Small intestine (tissue), 7 donors: Measurements from ENCODE around the gene TMEM63B. TPM values are rescaled to one million over a fixed set of nuclear protein-coding genes. Genes with fewer than 3 reads are reported as not detected.
"Not testable (repeated sequence)": the region's sequence is repeated elsewhere in the genome, so short reads cannot be mapped to it uniquely, and the experiment has no call there.

ENCODE experiments used
- DNase-seq, 2 donors: peaks; one replicate each; pipeline versions ENCODE4 v3.0.0 to v3.0.0-alpha.2; 2013
- FAIRE-seq: peaks from 2 replicates; lab custom pipeline; 2012; peaks lifted over from hg19 to GRCh38; lab: Jason Lieb, UNC
- H3K27ac ChIP-seq, 3 donors: one replicate each; pipeline ENCODE4 v1.5.1; 2013; ENCODE audit warnings: low read length in 2 of 3, mild to moderate bottlenecking in 2 of 3, control low read depth in 1 of 3, inconsistent platforms in 1 of 3, low read depth in 1 of 3, moderate library complexity in 1 of 3
- H3K27me3 ChIP-seq, 3 donors: one replicate each; pipeline ENCODE4 v1.6.1; 2013; ENCODE audit warnings: low read length in 3 of 3, inconsistent platforms in 1 of 3; ENCODE audit not compliant: control insufficient read depth in 3 of 3, insufficient read depth in 3 of 3
- H3K36me3 ChIP-seq, 3 donors: one replicate each; pipeline ENCODE4 v1.6.1; 2013; ENCODE audit warnings: low read length in 3 of 3, inconsistent platforms in 1 of 3, low read depth in 1 of 3, mild to moderate bottlenecking in 1 of 3, moderate library complexity in 1 of 3; ENCODE audit not compliant: control insufficient read depth in 3 of 3, insufficient read depth in 2 of 3
- H3K4me1 ChIP-seq, 3 donors: one replicate each; pipeline ENCODE4 v1.6.1; 2013; ENCODE audit warnings: low read length in 2 of 3, inconsistent platforms in 1 of 3, low read depth in 1 of 3, mild to moderate bottlenecking in 1 of 3, moderate library complexity in 1 of 3; ENCODE audit not compliant: control insufficient read depth in 3 of 3, insufficient read depth in 2 of 3
- H3K4me3 ChIP-seq, 3 donors: one replicate each; pipeline ENCODE4 v1.5.1; 2013; ENCODE audit warnings: low read length in 3 of 3, control low read depth in 1 of 3, inconsistent platforms in 1 of 3, low read depth in 1 of 3, mild to moderate bottlenecking in 1 of 3, moderate library complexity in 1 of 3
- H3K9me3 ChIP-seq, 2 donors: one replicate each; pipeline ENCODE4 v1.6.1; 2013; ENCODE audit warnings: low read depth in 1 of 2, low read length in 1 of 2; ENCODE audit not compliant: control insufficient read depth in 2 of 2, insufficient read depth in 1 of 2
- WGBS, 3 donors: extraction: QIAGEN DNeasy Blood & Tissue Kit; methylation state at CpG; one replicate each; pipeline ENCODE4 v1.1.7; 2013; 5-methylcytosine and 5-hydroxymethylcytosine counted together
- polyA plus RNA-seq, 4 donors: library from polyadenylated mRNA; stranded (reverse) in 3 of 4; unstranded in 1 of 4; fragments of 200-250 nt in 3 of 4; fragments of 120-200 nt in 1 of 4; gene quantifications; one replicate each; pipeline versions ENCODE4 v1.2.1 to v1.2.3, GENCODE V29; 2013
- donor health status: healthy with polysubstance abuse.
- donor health status: control.
- donor health status: control.
- donor health status: Bipolar disorder and iron deficiency.
- donor health status: healthy.

The TMEM63B gene
- polyA plus RNA-seq, 4 donors, result 13.2 to 33.9 (median 25.6) TPM

- H3K4me3 ChIP-seq, result no peak overlapping the region
- no peak overlapping the region for H3K27ac ChIP-seq
- DNase-seq, result no peak
- H3K9me3 ChIP-seq, result no peaks in the 10 kb centered on the region
- H3K36me3 ChIP-seq, result peaks cover 2 to 65% (median 24%) of the 10 kb centered on the region in 3 donors
- peaks cover 0 to 26% (median 6%) of the 10 kb centered on the region in 3 donors for H3K4me1 ChIP-seq
- no peak for FAIRE-seq
- 92 to 98% (median 97%) methylated on average over 7 of the region's 7 CpGs for WGBS, 3 donors
- no peaks in the 10 kb centered on the region for H3K27me3 ChIP-seq
Measured at GRCh38 chr6:44135875-44136274, 8.5 kb downstream of the TMEM63B start.

GRCh38 chr6:44138717-44139350 is 11.5 kb downstream of the TMEM63B start:
- Histone ChIP-seq H3K9me3 (no peaks in the 10 kb centered on the region), H3K4me3 (no peak overlapping the region), H3K27ac (no peak overlapping the region), H3K4me1 (peaks cover 0 to 5% (median 0%) of the 10 kb centered on the region in 3 donors), H3K36me3 (peaks cover 7 to 83% (median 28%) of the 10 kb centered on the region in 3 donors), H3K27me3 (no peaks in the 10 kb centered on the region)
- 56 to 68% (median 62%) methylated on average over 6 of the region's 6 CpGs for WGBS, 3 donors
- DNase-seq (no peak), FAIRE-seq (no peak)

- no peaks in the 10 kb centered on the region for H3K4me1 ChIP-seq
- WGBS, 3 donors, result 89 to 91% (median 90%) methylated on average over 10 of the region's 10 CpGs
- no peaks in the 10 kb centered on the region for H3K9me3 ChIP-seq
- H3K36me3 ChIP-seq, result peaks cover 8 to 80% (median 28%) of the 10 kb centered on the region in 3 donors
- FAIRE-seq, result no peak
- H3K27me3 ChIP-seq, result no peaks in the 10 kb centered on the region
- no peak overlapping the region for H3K27ac ChIP-seq
- no peak for DNase-seq
- no peak overlapping the region for H3K4me3 ChIP-seq
Measured at GRCh38 chr6:44139351-44139743, 12.0 kb downstream of the TMEM63B start.

GRCh38 chr6:44142835-44143234 is 15.5 kb downstream of the TMEM63B start:
- Histone ChIP-seq H3K4me3 (no peak overlapping the region), H3K27me3 (no peaks in the 10 kb centered on the region), H3K27ac (no peak overlapping the region), H3K4me1 (no peaks in the 10 kb centered on the region), H3K36me3 (peaks cover 6 to 75% (median 26%) of the 10 kb centered on the region in 3 donors), H3K9me3 (no peaks in the 10 kb centered on the region)
- DNase-seq (no peak), FAIRE-seq (no peak)
- WGBS, 3 donors, result 97 to 100% (median 100%) methylated on average over 1 of the region's 1 CpG

GRCh38 chr6:44143731-44144130 is 16.4 kb downstream of the TMEM63B start:
- FAIRE-seq (no peak), DNase-seq (no peak)
- WGBS, 3 donors, result 88 to 95% (median 89%) methylated on average over 1 of the region's 1 CpG
- Histone ChIP-seq H3K27ac (no peak overlapping the region), H3K9me3 (no peaks in the 10 kb centered on the region), H3K27me3 (no peaks in the 10 kb centered on the region), H3K36me3 (peaks cover 6 to 77% (median 22%) of the 10 kb centered on the region in 3 donors), H3K4me1 (no peaks in the 10 kb centered on the region), H3K4me3 (no peak overlapping the region)

- not testable (repeated sequence) for H3K9me3 ChIP-seq, FAIRE-seq, H3K4me1 ChIP-seq, DNase-seq, H3K4me3 ChIP-seq, H3K27me3 ChIP-seq, H3K27ac ChIP-seq
- 58 to 83% (median 62%) methylated on average over 3 of the region's 3 CpGs for WGBS, 3 donors
- H3K36me3 ChIP-seq, result peaks cover 6 to 77% (median 24%) of the 10 kb centered on the region in 3 donors
Measured at GRCh38 chr6:44144536-44144935, 17.2 kb downstream of the TMEM63B start.

- FAIRE-seq, result no peak
- no peak overlapping the region for H3K4me3 ChIP-seq
Measured at GRCh38 chr6:44145839-44146238, 18.5 kb downstream of the TMEM63B start.

GRCh38 chr6:44146685-44147084 is 19.3 kb downstream of the TMEM63B start:
- 92 to 95% (median 92%) methylated on average over 10 of the region's 10 CpGs for WGBS, 3 donors
- no peak for FAIRE-seq
- H3K36me3 ChIP-seq, result peaks cover 6 to 68% (median 14%) of the 10 kb centered on the region in 3 donors
- no peaks in the 10 kb centered on the region for H3K4me1 ChIP-seq
- no peak for DNase-seq
- H3K27ac ChIP-seq, result no peak overlapping the region
- no peaks in the 10 kb centered on the region for H3K27me3 ChIP-seq
- no peaks in the 10 kb centered on the region for H3K9me3 ChIP-seq
- H3K4me3 ChIP-seq, result no peak overlapping the region

More at GRCh38 chr6:44145839-44146238, 18.5 kb downstream of the TMEM63B start:
- no peaks in the 10 kb centered on the region for H3K27me3 ChIP-seq
- DNase-seq, result no peak
- H3K36me3 ChIP-seq, result peaks cover 6 to 76% (median 18%) of the 10 kb centered on the region in 3 donors
- H3K9me3 ChIP-seq, result no peaks in the 10 kb centered on the region
- no peak overlapping the region for H3K27ac ChIP-seq
- H3K4me1 ChIP-seq, result no peaks in the 10 kb centered on the region

- WGBS, 3 donors, result 92 to 95% (median 94%) methylated on average over 7 of the region's 7 CpGs
- no peaks in the 10 kb centered on the region for H3K27me3 ChIP-seq
- no peak overlapping the region for H3K27ac ChIP-seq
- H3K4me1 ChIP-seq, result no peaks in the 10 kb centered on the region
- peaks cover 6 to 64% (median 14%) of the 10 kb centered on the region in 3 donors for H3K36me3 ChIP-seq
- no peak overlapping the region for H3K4me3 ChIP-seq
- no peak for FAIRE-seq
- no peak for DNase-seq
- no peaks in the 10 kb centered on the region for H3K9me3 ChIP-seq
Measured at GRCh38 chr6:44147256-44147655, 19.9 kb downstream of the TMEM63B start.
